CD4-positive, alpha-beta T cell treated with Interferon alpha-2 for 1 hour (primary cell): ENCODE measurements around the gene ABHD17C.

Experiments
- DNase-seq, 2 donors: peaks; one replicate each; pipeline ENCODE4 v3.0.0-alpha.2; 2020 to 2022

Gene ABHD17C

DNA sequence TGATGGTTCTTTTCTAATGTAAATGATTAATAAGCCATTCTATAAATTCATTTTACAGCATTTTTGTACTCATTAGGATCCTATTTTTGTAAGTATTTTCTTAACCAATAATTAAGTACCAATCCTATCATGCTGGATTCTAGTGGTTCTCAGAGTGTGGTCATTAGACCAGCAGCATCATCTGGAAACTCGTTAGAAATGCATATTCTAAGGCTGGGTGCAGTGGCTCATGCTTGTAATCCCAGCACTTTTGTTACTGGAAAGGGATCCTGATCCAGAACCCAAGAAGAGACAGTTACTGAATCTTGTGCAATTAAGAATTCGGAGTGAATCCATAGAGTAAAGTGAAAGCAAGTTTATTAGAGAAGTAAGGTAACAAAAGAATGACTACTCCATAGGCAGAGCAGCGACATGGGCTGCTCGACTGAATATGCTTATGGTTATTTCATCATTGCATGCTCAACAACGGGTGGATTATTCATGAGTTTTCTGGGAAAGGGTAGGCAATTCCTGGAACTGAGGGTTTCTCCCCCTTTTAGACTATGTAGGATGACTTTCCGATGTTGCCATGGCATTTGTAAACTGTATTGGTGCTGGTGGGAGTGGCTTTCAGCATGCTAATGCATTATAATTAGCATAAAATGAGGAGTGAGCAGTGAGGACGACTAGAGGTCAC, 74.2 kb downstream of the ABHD17C start:
- no peak for DNase-seq

- DNase-seq: no peak
Observed at GRCh38 chr15:80769829-80770705, 75.0 kb downstream of the ABHD17C start.

DNA sequence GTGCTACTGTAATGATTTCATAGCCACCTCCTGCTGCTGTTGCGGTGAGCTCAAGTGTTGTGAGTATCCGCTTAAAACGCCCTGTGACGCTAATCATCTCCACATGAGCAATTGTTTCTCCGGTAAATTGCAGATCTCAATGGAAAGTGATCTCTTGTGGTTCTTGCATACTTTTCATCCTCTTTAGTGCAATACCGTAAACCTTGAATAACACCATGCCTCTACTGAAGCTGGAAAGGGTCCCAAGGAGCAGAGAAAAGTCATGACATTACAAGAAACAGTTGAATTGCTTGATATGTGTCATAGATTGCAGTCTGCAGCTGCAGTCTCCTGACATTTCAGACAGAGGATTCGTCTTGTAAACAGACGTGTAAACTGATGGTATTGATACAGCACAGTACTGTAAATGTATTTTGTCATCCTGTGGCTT, 78.0 kb downstream of the ABHD17C start:
- no peak for DNase-seq

DNA sequence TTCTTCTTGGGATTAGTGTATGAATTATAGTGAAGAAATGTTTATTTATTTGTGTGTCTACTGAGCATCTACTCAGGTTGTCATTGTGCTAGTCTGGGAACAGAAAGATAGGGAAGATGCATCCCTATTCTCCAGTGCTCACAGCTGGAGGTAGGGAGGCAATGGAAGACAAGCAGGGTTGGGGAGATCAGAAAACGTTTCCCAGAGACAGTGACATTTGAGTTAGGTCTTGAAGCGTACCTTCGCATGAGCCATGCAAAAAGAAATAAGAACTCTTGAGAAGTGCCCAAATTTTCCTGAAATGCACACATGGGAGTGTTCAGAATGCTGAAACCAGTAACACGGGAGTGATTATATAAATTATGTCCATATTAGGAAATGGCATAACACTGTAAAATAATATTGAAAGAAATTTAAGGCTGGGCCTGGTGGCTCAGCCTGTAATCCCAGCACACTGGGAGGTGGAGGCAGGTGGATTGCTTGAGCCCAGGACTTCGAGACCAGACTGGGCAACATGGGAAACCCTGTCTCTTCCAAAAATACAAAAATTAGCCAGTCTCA, 78.8 kb downstream of the ABHD17C start:
- no peak for DNase-seq

DNA sequence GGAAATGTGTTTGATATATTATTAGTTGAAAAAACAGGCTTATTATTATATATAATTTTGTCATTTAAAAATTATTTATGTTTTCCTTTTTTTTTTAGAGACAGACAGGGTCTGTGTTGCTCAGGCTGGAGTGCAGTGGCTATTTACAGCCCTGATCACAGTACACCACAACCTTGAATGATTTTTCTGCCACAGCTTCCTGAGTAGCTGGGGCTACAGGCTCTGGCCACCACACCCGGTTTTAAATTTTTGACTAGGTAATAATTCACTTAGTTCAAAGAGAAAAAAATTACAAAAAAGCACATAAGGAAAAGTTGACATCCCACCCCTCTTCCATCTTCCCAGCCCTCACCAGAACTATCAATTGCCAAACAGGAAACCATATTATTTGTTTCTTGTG, 79.4 kb downstream of the ABHD17C start:
- no peak for DNase-seq

GRCh38 chr15:80775338-80775737, 80.2 kb downstream of the ABHD17C start:
- no peak for DNase-seq

DNA sequence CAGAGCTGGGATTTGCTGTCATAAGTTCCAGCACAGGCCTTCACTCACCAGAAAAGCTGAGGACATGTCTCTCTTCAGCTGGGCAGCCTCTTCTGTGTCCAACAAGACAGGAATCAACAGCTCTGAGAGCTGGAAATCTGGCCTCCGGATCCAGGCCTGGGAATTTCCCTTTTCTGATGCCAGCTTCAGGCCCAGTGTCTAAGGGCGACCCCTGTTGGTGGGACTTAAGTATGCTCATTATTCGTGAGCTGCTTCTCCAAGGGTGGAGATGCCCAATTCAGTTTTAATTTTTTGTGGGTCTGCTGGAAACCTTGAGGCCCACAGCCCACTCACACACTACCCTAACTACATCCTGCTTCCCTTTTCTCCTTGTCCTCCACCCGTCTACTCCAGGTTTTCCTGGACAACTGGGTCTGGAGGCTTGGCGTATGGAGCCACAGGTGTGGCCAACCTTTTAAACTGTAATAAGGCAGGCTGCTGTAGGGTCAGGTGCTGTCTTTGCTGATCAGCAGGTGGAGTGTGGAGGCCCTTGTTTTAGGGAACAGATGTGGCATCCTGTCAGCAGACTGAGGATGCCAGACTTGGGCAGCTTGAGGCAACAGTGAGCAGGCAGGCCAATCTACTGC, 81.4 kb downstream of the ABHD17C start:
- DNase-seq: peak; percentile 46 to 69

GRCh38 chr15:80777137-80777536, 82.0 kb downstream of the ABHD17C start:
- peak in 1 of 2 donors; percentile 16 for DNase-seq

- DNase-seq: no peak
Observed at GRCh38 chr15:80777826-80778620, 82.9 kb downstream of the ABHD17C start.

DNA sequence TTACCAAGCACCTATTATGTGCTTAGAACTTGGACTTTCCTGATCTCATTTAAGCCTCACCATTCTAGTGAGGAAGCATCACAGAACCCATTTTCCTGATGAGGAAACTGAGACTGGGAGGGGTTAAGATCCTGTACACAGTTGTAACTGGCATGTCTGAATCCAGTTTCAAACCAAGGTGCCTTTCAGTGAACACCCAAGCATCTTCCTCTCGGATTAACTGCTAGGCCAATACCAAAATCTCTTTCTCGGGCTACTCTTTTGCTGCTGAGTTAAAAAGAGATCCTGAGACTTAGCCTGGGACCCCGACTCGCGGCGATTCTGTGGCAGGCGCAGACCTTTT, 83.5 kb downstream of the ABHD17C start:
- no peak for DNase-seq

DNA sequence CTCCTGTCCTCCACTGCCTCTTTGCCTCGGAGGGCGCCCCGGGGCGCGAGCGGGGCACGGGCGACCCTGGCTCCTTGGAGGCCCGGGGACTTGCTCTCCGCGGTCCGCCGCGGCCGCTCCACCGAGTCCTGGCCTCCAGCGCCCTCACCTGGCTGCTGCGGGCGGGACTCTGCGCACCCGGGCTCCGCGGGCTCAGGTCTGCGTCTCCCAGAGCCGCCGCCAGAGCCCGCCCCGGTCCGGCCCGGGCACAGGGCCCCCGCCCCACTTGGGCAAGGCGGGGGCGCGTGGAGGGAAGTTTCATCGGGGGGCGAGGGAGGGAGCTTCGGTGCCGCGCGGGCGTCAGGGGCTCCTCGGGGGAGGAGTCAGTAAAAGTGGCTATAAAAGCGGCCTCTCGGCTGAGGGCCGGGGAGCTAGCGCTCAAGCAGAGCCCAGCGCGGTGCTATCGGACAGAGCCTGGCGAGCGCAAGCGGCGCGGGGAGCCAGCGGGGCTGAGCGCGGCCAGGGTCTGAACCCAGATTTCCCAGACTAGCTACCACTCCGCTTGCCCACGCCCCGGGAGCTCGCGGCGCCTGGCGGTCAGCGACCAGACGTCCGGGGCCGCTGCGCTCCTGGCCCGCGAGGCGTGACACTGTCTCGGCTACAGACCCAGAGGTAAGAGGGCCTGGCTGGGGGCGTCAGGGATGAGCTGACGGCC, 84.0 kb downstream of the ABHD17C start, which contains the start of gene CEMIP:
CEMIP (plus strand) TSS at position 407 of the 694 bp plus-strand sequence. CDS start 94,510 bp downstream, outside the sequence.
- peak in 1 of 2 donors; percentile 36 for DNase-seq

DNA sequence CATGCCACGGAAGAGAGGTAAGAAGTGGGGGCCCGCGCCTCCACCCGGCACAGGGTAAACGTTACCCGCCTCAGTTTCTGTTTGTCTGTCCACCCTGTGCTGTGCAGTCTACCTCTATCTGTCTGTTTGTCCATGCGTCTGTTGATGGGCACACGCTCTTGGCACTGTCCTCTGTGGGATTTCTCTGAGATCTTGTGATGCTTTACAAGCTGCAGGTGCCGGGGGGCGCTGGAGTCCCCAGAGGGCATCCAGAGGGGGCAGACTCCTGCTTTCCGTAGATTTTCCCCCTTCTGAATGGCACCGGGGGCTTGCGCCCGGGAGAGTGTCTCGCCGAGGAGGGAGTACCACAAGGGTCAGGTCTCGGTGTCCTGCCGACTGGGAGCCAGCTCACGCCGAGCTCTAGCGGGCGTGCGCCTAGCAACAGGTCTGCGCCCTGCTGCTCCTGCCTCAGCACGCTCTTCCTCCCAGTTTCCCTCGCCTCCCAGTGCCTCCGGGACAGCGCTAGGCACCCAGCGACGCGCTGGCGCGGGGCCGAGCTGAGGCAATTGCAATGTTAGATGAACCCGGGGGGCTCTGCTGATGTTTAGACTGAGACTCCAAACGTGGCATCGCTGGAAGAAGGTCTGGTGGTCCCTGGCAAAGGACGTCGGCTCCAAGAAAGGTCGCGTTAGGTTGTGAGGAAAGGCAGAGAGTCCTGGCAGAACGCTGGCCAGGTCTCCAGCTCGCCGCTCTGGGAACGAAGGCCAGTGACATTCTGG, 84.7 kb downstream of the ABHD17C start:
- DNase-seq: no peak

- DNase-seq: no peak
Observed at GRCh38 chr15:80780416-80781221, 85.5 kb downstream of the ABHD17C start.

- no peak for DNase-seq
Observed at GRCh38 chr15:80783260-80783659, 88.2 kb downstream of the ABHD17C start.

- no peak for DNase-seq
Observed at GRCh38 chr15:80785335-80785734, 90.2 kb downstream of the ABHD17C start.

- no peak for DNase-seq
Observed at GRCh38 chr15:80785811-80786354, 90.8 kb downstream of the ABHD17C start.

DNA sequence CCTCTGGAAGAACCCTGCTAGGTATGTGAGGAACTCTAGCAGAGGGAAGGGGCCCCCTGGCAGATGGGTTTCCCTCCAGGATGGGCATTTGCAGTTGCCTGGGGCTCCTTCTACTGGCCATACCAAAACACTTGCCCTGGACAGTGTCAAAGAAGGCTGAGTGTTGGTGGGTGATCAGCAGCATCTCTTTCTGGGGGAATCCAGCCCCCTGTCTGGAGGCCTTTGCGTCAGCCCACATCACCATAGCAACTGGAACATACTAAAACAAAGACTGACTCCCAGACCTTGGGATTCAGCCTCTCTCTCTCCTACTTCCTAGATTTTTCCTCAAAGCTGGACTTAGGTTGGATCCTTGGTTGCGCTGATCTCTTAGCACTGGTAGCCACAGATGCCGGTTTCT, 92.2 kb downstream of the ABHD17C start:
- no peak for DNase-seq

DNA sequence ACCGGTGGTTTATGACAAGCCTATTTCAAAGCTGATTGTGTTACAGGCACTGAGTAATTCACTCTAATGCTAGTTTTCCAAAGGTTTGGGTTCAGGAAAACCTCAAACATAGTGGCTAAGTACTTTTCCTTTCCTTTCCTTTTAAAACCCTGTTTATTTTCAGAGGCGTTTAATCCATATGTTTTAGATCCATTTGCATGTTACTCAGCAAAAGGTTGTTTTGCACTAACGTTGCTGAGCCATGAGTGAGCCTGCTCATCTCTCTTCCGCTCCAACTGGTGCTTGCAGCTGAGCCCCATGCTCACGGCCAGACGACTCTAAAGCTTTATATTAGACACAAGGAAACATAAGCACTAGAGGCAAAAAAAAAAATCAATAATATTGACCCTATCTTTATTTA, 93.4 kb downstream of the ABHD17C start:
- no peak for DNase-seq

- DNase-seq: no peak
Observed at GRCh38 chr15:80789296-80789695, 94.2 kb downstream of the ABHD17C start.

DNA sequence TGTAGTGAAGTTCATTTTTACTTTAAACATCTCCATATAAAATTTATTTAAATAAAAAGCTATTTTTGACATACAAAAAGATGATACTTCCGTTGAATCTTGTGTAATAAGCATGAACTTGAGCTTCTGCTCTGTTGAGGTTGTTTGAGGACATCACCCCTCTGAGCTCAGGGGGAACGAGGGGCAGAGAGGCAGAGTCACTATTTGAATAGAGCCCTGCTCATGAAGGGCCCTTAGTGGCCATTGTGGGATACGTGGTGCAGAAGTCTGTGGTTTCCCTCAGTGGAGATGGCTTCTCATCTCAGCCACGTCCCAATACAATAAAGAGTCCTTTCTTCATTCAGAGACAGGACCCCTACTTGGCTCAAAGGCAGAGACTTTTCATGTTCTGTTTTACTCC, 94.7 kb downstream of the ABHD17C start:
- DNase-seq: no peak
